Measurements from ENCODE around the gene SH3PXD2B.

Gene SH3PXD2B

GRCh38 chr5:172383191-172383802 is 71.0 kb downstream of the SH3PXD2B start:
- DNase-seq (ENCODE audit: low read depth in 1 of 2, low spot score in 1 of 2), result no peak
- Histone ChIP-seq H3K27me3 (ENCODE audit: insufficient read depth, poor library complexity, severe bottlenecking) (no peaks in the 10 kb centered on the region), H3K27ac (replicated peaks) (no peak overlapping the region), H3K4me3 (replicated peaks; ENCODE audit: insufficient read depth, low read length) (no peak overlapping the region)
- TF ChIP-seq SPI1 (IDR thresholded peaks at IDR 0.05; ENCODE audit: borderline replicate concordance, low read depth) (no peak), REST (IDR thresholded peaks at IDR 0.05; ENCODE audit: insufficient replicate concordance, low read depth) (no peak), CTCF (IDR thresholded peaks at IDR 0.05; ENCODE audit: insufficient read depth, low read length) (no peak), POLR2AphosphoS5 (IDR thresholded peaks at IDR 0.05; ENCODE audit: low read depth) (no peak), GABPA (IDR thresholded peaks at IDR 0.05; ENCODE audit: low read depth) (no peak)

- no peaks in the 10 kb centered on the region for H3K27me3 ChIP-seq (ENCODE audit: insufficient read depth, poor library complexity, severe bottlenecking)
- DNase-seq (ENCODE audit: low read depth in 1 of 2, low spot score in 1 of 2), result no peak
- no peak for TF ChIP-seq CTCF (IDR thresholded peaks at IDR 0.05; ENCODE audit: insufficient read depth, low read length)
- no peak for TF ChIP-seq REST (IDR thresholded peaks at IDR 0.05; ENCODE audit: insufficient replicate concordance, low read depth)
- no peak for TF ChIP-seq POLR2AphosphoS5 (IDR thresholded peaks at IDR 0.05; ENCODE audit: low read depth)
- TF ChIP-seq SPI1 (IDR thresholded peaks at IDR 0.05; ENCODE audit: borderline replicate concordance, low read depth), result no peak
- no peak for TF ChIP-seq GABPA (IDR thresholded peaks at IDR 0.05; ENCODE audit: low read depth)
- H3K27ac ChIP-seq (replicated peaks), result no peak overlapping the region
- no peak overlapping the region for H3K4me3 ChIP-seq (replicated peaks; ENCODE audit: insufficient read depth, low read length)
These were observed 73.2 kb downstream of the SH3PXD2B start for GRCh38 chr5:172380987-172381643.

GRCh38 chr5:172380301-172380986 is 73.9 kb downstream of the SH3PXD2B start:
- Histone ChIP-seq H3K27me3 (ENCODE audit: insufficient read depth, poor library complexity, severe bottlenecking) (no peaks in the 10 kb centered on the region), H3K4me3 (replicated peaks; ENCODE audit: insufficient read depth, low read length) (no peak overlapping the region), H3K27ac (replicated peaks) (no peak overlapping the region)
- DNase-seq (ENCODE audit: low read depth in 1 of 2, low spot score in 1 of 2), result peak in 1 of 2 experiments; percentile 22
- TF ChIP-seq GABPA (IDR thresholded peaks at IDR 0.05; ENCODE audit: low read depth) (no peak), REST (IDR thresholded peaks at IDR 0.05; ENCODE audit: insufficient replicate concordance, low read depth) (no peak), SPI1 (IDR thresholded peaks at IDR 0.05; ENCODE audit: borderline replicate concordance, low read depth) (no peak), CTCF (IDR thresholded peaks at IDR 0.05; ENCODE audit: insufficient read depth, low read length) (no peak), POLR2AphosphoS5 (IDR thresholded peaks at IDR 0.05; ENCODE audit: low read depth) (no peak)
